Kidney capillary endothelial cell (primary cell): ENCODE results near the gene EGFR.

ENCODE experiments used
- DNase-seq: peaks from one replicate; pipeline ENCODE4 v3.0.0-alpha.2; 2018; ENCODE audit warnings: low spot score

The EGFR gene

GRCh38 chr7:55018361-55019190 lies at the start of gene EGFR:
Gene EGFR, plus strand, starts transcription at chr7:55019017. Its CDS starts 261 bp downstream, at chr7:55019278.
- DNase-seq = no peak

GRCh38 chr7:54969208-54969967 lies 49.4 kb upstream of the EGFR start:
- DNase-seq = no peak

GRCh38 chr7:54972733-54973294 lies 46.0 kb upstream of the EGFR start:
- DNase-seq = no peak

- DNase-seq = no peak
Measured at GRCh38 chr7:54978364-54979116, 40.3 kb upstream of the EGFR start.

- no peak for DNase-seq
Measured at GRCh38 chr7:54980521-54980920, 38.3 kb upstream of the EGFR start.

- DNase-seq = no peak
Measured at GRCh38 chr7:54981913-54982312, 36.9 kb upstream of the EGFR start.

GRCh38 chr7:54985426-54986330 lies 33.1 kb upstream of the EGFR start:
- DNase-seq = peak; percentile 32

GRCh38 chr7:54986716-54987115 lies 32.1 kb upstream of the EGFR start:
- DNase-seq = no peak

GRCh38 chr7:54987772-54988171 lies 31.0 kb upstream of the EGFR start:
- no peak for DNase-seq

GRCh38 chr7:54988516-54988915 lies 30.3 kb upstream of the EGFR start:
- no peak for DNase-seq

GRCh38 chr7:54989453-54990225 lies 29.2 kb upstream of the EGFR start:
- DNase-seq = no peak

- DNase-seq = no peak
Measured at GRCh38 chr7:54991341-54991740, 27.5 kb upstream of the EGFR start.

GRCh38 chr7:54992871-54993475 lies 25.8 kb upstream of the EGFR start:
- no peak for DNase-seq

GRCh38 chr7:54995166-54995565 lies 23.7 kb upstream of the EGFR start:
- no peak for DNase-seq

GRCh38 chr7:54995610-54996363 lies 23.0 kb upstream of the EGFR start:
- peak; percentile 24 for DNase-seq

GRCh38 chr7:54996391-54996790 lies 22.4 kb upstream of the EGFR start:
- DNase-seq = no peak

GRCh38 chr7:55004579-55004978 lies 14.2 kb upstream of the EGFR start:
- DNase-seq = no peak

- DNase-seq = no peak
Measured at GRCh38 chr7:55005241-55005851, 13.5 kb upstream of the EGFR start.

GRCh38 chr7:55006499-55006898 lies 12.3 kb upstream of the EGFR start:
- no peak for DNase-seq
